Body of pancreas (tissue), 4 donors: ENCODE measurements around the gene MRPL3.

Source experiments
- CTCF ChIP-seq, 7 experiments: fragments of 450-650 bp in 4 of 7; fragments of 200-600 bp in 3 of 7; sonication (generic) in 3 of 7; IDR thresholded peaks; one replicate each; pipeline ENCODE4 v1.5.1; 2016 to 2019; ENCODE audit warnings: antibody characterized with exemption in 7 of 7
- POLR2A ChIP-seq, 3 donors: fragments of 450-650 bp; IDR thresholded peaks; one replicate each; pipeline ENCODE4 v1.6.1; 2016; ENCODE audit warnings: antibody characterized with exemption in 3 of 3, mild to moderate bottlenecking in 2 of 3

- TF ChIP-seq POLR2A (IDR thresholded peaks at IDR 0.05) (no peak), CTCF (IDR thresholded peaks at IDR 0.05) (no peak)
Observed at GRCh38 chr3:131518680-131519079, 15.9 kb upstream of the MRPL3 start.
